Kidney glomerular epithelial cell (primary cell): ENCODE data around the gene WFDC2.

ENCODE experiments used
- DNase-seq: peaks from one replicate; lab custom pipeline; 2025; lab: John Stamatoyannopoulos, UW

Gene WFDC2

GRCh38 chr20:45469336-45470261, at the start of gene WFDC2:
TSS of gene WFDC2 (plus strand) at chr20:45469753. CDS start at chr20:45469782, 29 bp downstream.
- no peak for DNase-seq

- DNase-seq = no peak
Observed at GRCh38 chr20:45420125-45420524, 49.4 kb upstream of the WFDC2 start.

GRCh38 chr20:45423700-45424099, 45.9 kb upstream of the WFDC2 start:
- DNase-seq = no peak

GRCh38 chr20:45425561-45425960, 44.0 kb upstream of the WFDC2 start:
- DNase-seq = no peak

GRCh38 chr20:45426320-45427016, 43.1 kb upstream of the WFDC2 start:
- DNase-seq = no peak

- DNase-seq = no peak
Observed at GRCh38 chr20:45427236-45428149, 42.1 kb upstream of the WFDC2 start.

GRCh38 chr20:45429618-45430017, 39.9 kb upstream of the WFDC2 start:
- DNase-seq = no peak

- no peak for DNase-seq
Observed at GRCh38 chr20:45432294-45432693, 37.3 kb upstream of the WFDC2 start.

- DNase-seq = no peak
Observed at GRCh38 chr20:45433316-45433715, 36.2 kb upstream of the WFDC2 start.

GRCh38 chr20:45433976-45434375, 35.6 kb upstream of the WFDC2 start:
- DNase-seq = no peak

- peak; percentile 78 for DNase-seq
Observed at GRCh38 chr20:45436732-45437485, 32.6 kb upstream of the WFDC2 start.

GRCh38 chr20:45440424-45440823, 29.1 kb upstream of the WFDC2 start:
- no peak for DNase-seq

GRCh38 chr20:45440891-45441685, 28.5 kb upstream of the WFDC2 start:
- no peak for DNase-seq

- no peak for DNase-seq
Observed at GRCh38 chr20:45441746-45442145, 27.8 kb upstream of the WFDC2 start.

GRCh38 chr20:45444050-45444449, 25.5 kb upstream of the WFDC2 start:
- no peak for DNase-seq

GRCh38 chr20:45445805-45446562, 23.6 kb upstream of the WFDC2 start:
- no peak for DNase-seq

- DNase-seq = no peak
Observed at GRCh38 chr20:45448270-45448669, 21.3 kb upstream of the WFDC2 start.

GRCh38 chr20:45449528-45449927, 20.0 kb upstream of the WFDC2 start:
- DNase-seq = no peak

GRCh38 chr20:45450097-45450818, 19.3 kb upstream of the WFDC2 start:
- peak; percentile 55 for DNase-seq
